Head of caudate nucleus (tissue), 42 donors: ENCODE data around the gene TMEM214.
A peak's percentile ranks its signal among the peaks of the same experiment; 100 is the strongest.

ENCODE experiments used
- DNase-seq, 42 donors: peaks; one replicate each; pipeline versions ENCODE4 v3.0.0 to v3.0.0-alpha.2; 2020 to 2021; ENCODE audit warnings: mixed read lengths in 7 of 42
- intact Hi-C: fragments of 100-400 bp; cut with DNase I; formaldehyde crosslinking; loops from one replicate; pipeline ENCODE4 v1.15.0; 2022

TMEM214 gene

GRCh38 chr2:27027211-27027651 lies 5.5 kb upstream of the TMEM214 start:
- no peak for DNase-seq

DNA sequence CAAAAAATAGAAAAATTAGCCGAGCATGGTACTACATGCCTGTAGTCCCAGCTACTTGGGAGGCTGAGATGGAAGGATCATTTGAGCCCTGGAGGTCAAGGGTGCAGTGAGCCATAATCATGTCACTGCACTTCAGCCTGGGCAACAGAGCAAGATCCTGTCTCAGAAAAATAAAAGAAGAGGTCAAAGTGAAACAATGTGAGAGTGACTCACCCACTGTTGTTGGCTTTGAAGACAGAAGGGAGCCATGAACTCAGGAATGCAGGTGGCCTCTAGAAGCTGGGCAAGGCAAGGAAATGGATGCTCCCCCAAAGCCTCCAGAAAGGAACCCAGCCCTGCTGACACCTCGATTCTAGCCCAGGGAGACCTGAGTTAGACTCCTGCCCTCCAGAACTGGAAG lies 3.7 kb upstream of the TMEM214 start:
- no peak for DNase-seq
- intact Hi-C loops: no loop called here

More at GRCh38 chr2:27027211-27027651, 5.5 kb upstream of the TMEM214 start:
- intact Hi-C loops: no loop called here

DNA sequence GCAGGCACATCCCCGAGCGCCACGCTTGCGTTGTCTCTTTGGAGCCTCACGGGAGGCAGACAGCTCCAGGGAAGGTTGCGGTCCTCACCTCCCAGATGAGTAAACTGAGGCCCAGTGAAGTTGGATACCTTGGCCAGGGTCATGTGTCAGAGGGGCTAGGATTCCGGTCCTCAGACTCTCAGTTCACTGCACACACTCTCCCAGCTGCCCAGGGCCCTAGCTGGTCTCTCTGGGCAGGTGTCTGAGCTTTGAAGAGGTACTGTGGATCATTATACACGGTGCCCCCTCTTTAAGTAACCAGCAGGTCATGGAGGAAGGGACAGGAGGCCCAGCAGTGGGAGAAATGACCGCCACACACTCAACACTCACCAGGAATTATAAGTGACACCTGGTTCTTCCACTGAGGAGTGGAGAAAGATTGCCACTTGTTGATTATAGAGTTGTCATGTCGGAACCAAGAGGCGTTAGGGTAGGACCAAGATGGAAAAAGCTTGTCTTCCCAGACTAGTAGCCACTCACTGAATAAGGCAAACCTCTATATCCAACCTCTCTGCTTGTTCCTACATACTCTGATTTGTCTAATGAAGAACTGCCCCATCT lies 588 bp downstream of the TMEM214 start:
- intact Hi-C loops: loop anchor here (10.0 kb wide), 1 partner anchor 51 kb away; the partner anchor contains the start of gene KHK
- no peak for DNase-seq

- no peak for DNase-seq
- intact Hi-C loops: loop anchor here (10.0 kb wide), 1 partner anchor 47 kb away; the partner anchor contains the start of gene KHK
These were observed 5.2 kb downstream of the TMEM214 start for GRCh38 chr2:27038012-27038411.

- intact Hi-C loops: loop anchor here (10.0 kb wide), 1 partner anchor 46 kb away; the partner anchor contains the start of gene KHK
- no peak for DNase-seq
These were observed 6.0 kb downstream of the TMEM214 start for GRCh38 chr2:27038631-27039339.

GRCh38 chr2:27039426-27039825 lies 6.7 kb downstream of the TMEM214 start:
- DNase-seq: no peak
- intact Hi-C loops: loop anchor here (10.0 kb wide), 1 partner anchor 45 kb away; the partner anchor contains the start of gene KHK

GRCh38 chr2:27039871-27040270 lies 7.1 kb downstream of the TMEM214 start:
- no peak for DNase-seq
- intact Hi-C loops: loop anchor here (10.0 kb wide), 1 partner anchor 45 kb away; the partner anchor contains the start of gene KHK

DNA sequence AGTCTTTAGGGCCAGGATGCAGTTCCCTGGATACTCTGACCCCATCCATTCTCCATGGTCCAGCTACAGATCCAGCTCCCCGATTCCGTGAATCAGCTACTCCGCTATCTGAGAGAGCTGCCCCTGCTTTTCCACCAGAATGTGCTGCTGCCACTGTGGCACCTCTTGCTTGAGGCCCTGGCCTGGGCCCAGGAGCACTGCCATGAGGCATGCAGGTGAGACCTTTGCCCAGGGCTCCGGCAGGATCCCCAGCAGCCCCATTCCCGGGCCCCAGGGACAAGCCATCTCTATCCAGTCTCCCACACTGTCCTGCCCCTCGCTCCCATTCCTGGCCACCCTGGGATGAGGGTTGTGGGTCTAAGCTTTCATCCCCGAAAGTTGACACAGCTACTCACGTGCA lies 7.5 kb downstream of the TMEM214 start:
- intact Hi-C loops: no loop called here
- DNase-seq: no peak

- peak in 8 of 42 donors; percentile 11 to 52 (median 32) for DNase-seq
- intact Hi-C loops: no loop called here
These were observed 9.0 kb downstream of the TMEM214 start for GRCh38 chr2:27041752-27042151.

DNA sequence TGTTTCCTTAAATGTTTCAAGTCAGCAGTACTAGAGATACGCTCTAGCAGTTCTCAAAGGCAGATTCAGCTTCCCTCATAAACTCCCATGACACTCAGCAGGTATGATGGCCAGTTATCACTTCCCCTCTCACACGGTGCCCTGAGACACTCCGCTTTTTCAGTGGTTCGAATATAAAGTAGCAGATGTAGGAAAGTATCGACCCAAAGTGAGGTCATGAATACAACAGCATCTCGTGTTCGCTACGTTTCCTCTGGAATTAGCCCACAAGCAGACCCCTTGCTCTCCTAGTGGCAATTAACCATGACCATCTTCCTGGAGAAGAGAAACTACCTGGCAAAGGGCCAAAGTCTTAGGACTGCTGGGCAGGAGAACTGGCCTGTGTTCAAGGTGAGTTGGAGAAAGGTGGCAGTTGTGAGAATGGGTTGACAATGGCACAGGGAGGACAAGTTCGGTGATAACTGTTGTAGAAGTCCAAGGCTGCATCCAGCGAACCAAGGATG lies 9.4 kb downstream of the TMEM214 start:
- no peak for DNase-seq
- intact Hi-C loops: no loop called here

DNA sequence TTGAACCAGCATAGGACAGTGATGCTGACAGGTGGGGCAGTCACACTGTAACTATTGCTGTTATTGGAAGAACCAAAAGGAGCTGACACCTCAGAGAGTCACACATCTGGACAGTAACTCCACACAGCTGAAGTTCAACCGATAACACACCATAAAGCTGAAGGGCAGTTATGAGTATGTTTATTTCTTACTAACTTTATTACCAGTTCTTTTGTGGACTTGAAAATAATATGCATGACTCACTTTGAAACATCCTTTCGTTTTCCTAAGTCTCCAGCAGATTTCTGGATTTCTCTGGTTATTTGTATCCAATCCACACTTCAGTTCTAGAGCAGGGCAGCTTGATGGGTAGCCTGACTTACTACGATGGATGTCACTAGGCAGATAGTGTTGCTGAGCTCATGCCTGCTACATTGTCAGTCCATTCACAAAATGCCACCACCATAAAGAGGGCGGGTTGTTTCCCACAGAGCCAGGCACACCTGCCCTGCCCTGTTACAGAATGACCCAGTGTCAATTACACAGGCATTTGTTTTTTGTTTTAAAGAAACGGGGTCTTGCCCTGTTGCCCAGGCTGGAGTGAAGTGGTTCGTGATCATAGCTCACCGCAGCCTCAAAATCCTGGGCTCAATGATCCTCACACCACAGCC lies 10.3 kb downstream of the TMEM214 start:
- DNase-seq: no peak
- intact Hi-C loops: no loop called here

DNA sequence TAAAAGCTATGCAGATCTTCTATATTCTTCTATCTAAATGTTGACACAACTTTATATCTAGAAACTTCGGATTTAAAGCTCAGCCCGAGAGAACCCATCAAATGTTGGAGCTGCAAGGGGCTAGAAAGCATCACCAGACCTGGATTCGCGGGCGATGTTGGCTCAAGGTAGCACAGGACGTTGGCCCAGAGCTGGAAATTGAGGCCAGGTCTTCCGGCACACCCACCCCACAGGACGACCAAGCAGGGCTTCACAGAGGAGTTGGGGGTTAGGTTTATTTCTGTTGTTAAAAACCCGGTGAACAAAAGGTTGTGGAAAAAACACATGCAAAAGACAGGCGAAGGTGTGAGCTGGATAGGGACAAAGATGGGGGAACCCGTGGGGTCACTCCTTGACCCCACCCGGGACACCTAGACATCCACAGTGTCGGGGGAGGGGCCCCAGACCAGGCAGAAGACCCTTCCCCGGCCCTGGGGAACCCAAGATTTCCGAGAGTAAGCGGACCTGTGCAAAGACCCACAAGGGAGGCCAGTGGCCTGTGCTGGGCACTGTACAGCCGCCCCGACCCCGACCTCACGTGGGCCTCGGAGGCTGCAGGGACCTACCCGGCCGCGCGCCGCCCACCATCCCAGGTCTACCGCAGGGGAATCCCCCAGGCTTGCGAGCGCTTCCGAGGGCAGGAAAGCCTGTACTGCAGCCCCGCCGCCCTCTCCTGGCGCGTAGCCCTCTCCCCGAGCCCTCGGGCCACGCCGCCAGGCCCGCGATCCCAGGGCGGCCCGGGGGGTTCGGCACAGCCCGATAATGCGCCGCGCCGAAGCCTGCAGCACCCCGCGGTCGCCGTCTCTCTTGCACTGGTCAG lies 16.9 kb downstream of the TMEM214 start:
- DNase-seq: peak in 21 of 42 donors; percentile 11 to 60 (median 30)
- intact Hi-C loops: loop anchor here (5.0 kb wide), 1 partner anchor 38 kb away; the partner anchor contains the start of gene KHK

- peak; percentile 82 to 99 (median 95) for DNase-seq
- intact Hi-C loops: loop anchor here (5.0 kb wide), 1 partner anchor 37 kb away; the partner anchor contains the start of gene KHK
These were observed 17.7 kb downstream of the TMEM214 start for GRCh38 chr2:27050281-27050995.

GRCh38 chr2:27050996-27051901 lies 18.5 kb downstream of the TMEM214 start, which contains the start of gene AGBL5:
TSS of gene AGBL5 (plus strand) at chr2:27051668. CDS start at chr2:27052959, 1,291 bp downstream.
- DNase-seq: peak; percentile 90 to 98 (median 96)
- intact Hi-C loops: loop anchor here (5.0 kb wide), 1 partner anchor 36 kb away; the partner anchor contains the start of gene KHK

GRCh38 chr2:27051902-27052645 lies 19.3 kb downstream of the TMEM214 start:
- DNase-seq: peak in 24 of 42 donors; percentile 20 to 58 (median 36)
- intact Hi-C loops: loop anchor here (5.0 kb wide), 1 partner anchor 35 kb away; the partner anchor contains the start of gene KHK

DNA sequence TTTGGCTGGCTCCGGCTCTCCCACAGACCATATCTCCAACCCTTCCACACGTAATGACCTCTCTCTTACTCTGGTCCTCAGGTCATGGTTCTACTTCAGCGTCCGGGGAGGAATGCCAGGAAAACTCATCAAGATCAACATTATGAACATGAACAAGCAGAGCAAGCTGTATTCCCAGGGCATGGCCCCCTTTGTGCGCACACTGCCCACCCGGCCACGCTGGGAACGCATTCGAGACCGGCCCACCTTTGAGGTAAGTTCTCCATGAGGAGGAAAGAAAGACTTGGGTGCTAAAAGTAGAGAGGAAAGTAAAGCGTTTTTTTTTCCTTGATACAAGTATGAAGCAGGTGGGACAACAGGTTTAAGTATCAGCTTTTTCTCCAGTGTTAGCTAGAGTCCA lies 20.6 kb downstream of the TMEM214 start:
- no peak for DNase-seq
- intact Hi-C loops: loop anchor here (5.0 kb wide), 1 partner anchor 34 kb away; the partner anchor contains the start of gene KHK
